Measurements from ENCODE around the gene NFKB1.

DNA sequence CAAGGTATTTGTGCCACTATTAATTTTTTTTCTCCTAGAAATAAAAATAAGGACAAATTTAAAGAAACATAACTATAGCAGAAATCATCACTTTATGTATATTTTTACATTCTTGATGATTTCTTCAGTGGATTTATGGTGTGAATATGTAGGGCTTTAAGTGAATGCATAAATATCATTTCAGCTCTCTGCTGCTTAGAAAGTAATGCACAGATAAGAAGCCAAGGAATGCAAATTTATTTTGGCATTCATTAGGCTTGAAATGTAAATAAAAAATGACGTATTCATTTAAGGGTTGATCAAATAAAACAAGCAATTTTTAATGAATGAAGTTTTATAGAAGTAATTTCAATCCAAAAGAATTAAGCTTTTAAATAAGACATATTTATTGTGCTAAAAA lies 66.3 kb downstream of the NFKB1 start:
- TF ChIP-seq CTCF (conservative IDR thresholded peaks at IDR 0.05 in 1 of 2, IDR thresholded peaks at IDR 0.05 in 1 of 2; ENCODE audit: low read depth in 1 of 2, low read length in 2 of 2): no peak
- no peak for TF ChIP-seq EZH2 (IDR thresholded peaks at IDR 0.05; ENCODE audit: low read length, missing control alignments)
